HFFc6 (cell line): ENCODE measurements around the gene SNRPA1. TPM values are rescaled to one million over a fixed set of nuclear protein-coding genes. Genes with fewer than 3 reads are reported as not detected.
A peak's percentile ranks its signal among the peaks of the same experiment; 100 is the strongest.

Source experiments
- DNase-seq: peaks from one replicate; pipeline ENCODE4 v3.0.0-alpha.2; 2018
- H3K27ac Mint-ChIP-seq: 2 replicates; pipeline ENCODE4 v1.8.0; 2020; ENCODE audit warnings: mild to moderate bottlenecking, mixed read lengths
- H3K27me3 Mint-ChIP-seq: 2 replicates; pipeline ENCODE4 v1.8.0; 2021; ENCODE audit warnings: mild to moderate bottlenecking, moderate library complexity, mixed read lengths; ENCODE audit not compliant: insufficient read depth
- H3K36me3 Mint-ChIP-seq: 2 replicates; pipeline ENCODE4 v1.8.0; 2021; ENCODE audit warnings: low read depth, mixed read lengths
- H3K4me1 Mint-ChIP-seq: 2 replicates; pipeline ENCODE4 v1.8.0; 2020; ENCODE audit warnings: low read depth, mixed read lengths
- H3K4me3 Mint-ChIP-seq: 2 replicates; pipeline ENCODE4 v1.8.0; 2020; ENCODE audit warnings: mild to moderate bottlenecking, moderate library complexity, mixed read lengths
- H3K9me3 Mint-ChIP-seq: 2 replicates; pipeline ENCODE4 v1.8.0; 2020; ENCODE audit warnings: mild to moderate bottlenecking, mixed read lengths
- CTCF ChIP-seq: fragments of 200-600 bp; sonication (generic); IDR thresholded peaks from 2 replicates; pipeline ENCODE4 v1.5.0; 2021; ENCODE audit warnings: antibody characterized with exemption, mild to moderate bottlenecking
- total RNA-seq, 6 experiments: library from RNA; stranded (reverse); fragmentation: NEBNext Ultra II Directional; extraction: Animal tissue kit (Norgen Biotek cat#: 25700); gene quantifications; 2 replicates in 1 of 6; 3 replicates in 5 of 6; pipeline ENCODE4 v1.2.3, GENCODE V29; 2021

Gene SNRPA1
- total RNA-seq, 6 experiments from 2014 or later, result 54.9 to 78.8 (median 64.5) TPM

- no peak overlapping the region for H3K4me3 Mint-ChIP-seq
- peaks cover 21% of the 10 kb centered on the region for H3K36me3 Mint-ChIP-seq
- no peak for DNase-seq
- H3K27me3 Mint-ChIP-seq, result peaks cover 5% of the 10 kb centered on the region
- H3K9me3 Mint-ChIP-seq, result no peaks in the 10 kb centered on the region
- peak overlapping the region; percentile 97 for H3K27ac Mint-ChIP-seq
- H3K4me1 Mint-ChIP-seq, result peaks cover 47% of the 10 kb centered on the region
- no peak for TF ChIP-seq CTCF
Observed at GRCh38 chr15:101266034-101266433, 29.0 kb downstream of the SNRPA1 start.

- peaks cover 13% of the 10 kb centered on the region for H3K36me3 Mint-ChIP-seq
- peaks cover 5% of the 10 kb centered on the region for H3K27me3 Mint-ChIP-seq
- H3K4me3 Mint-ChIP-seq, result no peak overlapping the region
- peaks cover 47% of the 10 kb centered on the region for H3K4me1 Mint-ChIP-seq
- no peaks in the 10 kb centered on the region for H3K9me3 Mint-ChIP-seq
- DNase-seq, result no peak
- TF ChIP-seq CTCF, result no peak
- no peak overlapping the region for H3K27ac Mint-ChIP-seq
Observed at GRCh38 chr15:101264911-101265641, 30.0 kb downstream of the SNRPA1 start.

GRCh38 chr15:101264011-101264410 lies 31.0 kb downstream of the SNRPA1 start:
- TF ChIP-seq CTCF, result no peak
- peaks cover 3% of the 10 kb centered on the region for H3K36me3 Mint-ChIP-seq
- H3K9me3 Mint-ChIP-seq, result no peaks in the 10 kb centered on the region
- H3K4me3 Mint-ChIP-seq, result no peak overlapping the region
- peaks cover 5% of the 10 kb centered on the region for H3K27me3 Mint-ChIP-seq
- H3K4me1 Mint-ChIP-seq, result peaks cover 41% of the 10 kb centered on the region
- H3K27ac Mint-ChIP-seq, result no peak overlapping the region
- DNase-seq, result no peak

GRCh38 chr15:101262551-101262950 lies 32.5 kb downstream of the SNRPA1 start:
- Mint-ChIP-seq H3K36me3 (no peaks in the 10 kb centered on the region), H3K4me3 (no peak overlapping the region), H3K4me1 (peaks cover 36% of the 10 kb centered on the region), H3K27ac (no peak overlapping the region), H3K9me3 (no peaks in the 10 kb centered on the region), H3K27me3 (peaks cover 5% of the 10 kb centered on the region; the same call in 1 of the 2 replicates)
- no peak for TF ChIP-seq CTCF
- DNase-seq, result no peak

GRCh38 chr15:101258238-101259144 lies 36.6 kb downstream of the SNRPA1 start:
- H3K4me1 Mint-ChIP-seq, result peaks cover 23% of the 10 kb centered on the region
- H3K27ac Mint-ChIP-seq, result no peak overlapping the region
- TF ChIP-seq CTCF, result peak; percentile 92
- peak; percentile 63 for DNase-seq
- no peak overlapping the region for H3K4me3 Mint-ChIP-seq
- no peaks in the 10 kb centered on the region for H3K36me3 Mint-ChIP-seq
- H3K9me3 Mint-ChIP-seq, result no peaks in the 10 kb centered on the region
- H3K27me3 Mint-ChIP-seq, result peaks cover 1% of the 10 kb centered on the region; the same call in 1 of the 2 replicates
